WTC11 (cell line): ENCODE measurements around the gene SLC10A3. TPM values are rescaled to one million over a fixed set of nuclear protein-coding genes. Genes with fewer than 3 reads are reported as not detected.

Source experiments
- ATAC-seq: fragments of 200-7000 bp; cut with Tn5 transposase; 2 replicates; pipeline ENCODE4 v1.10.0; 2021; ENCODE audit warnings: mild to moderate bottlenecking, moderate library complexity
- CTCF ChIA-PET: fragments of 300-600 bp; sonication (Branson Sonifier 250); formaldehyde crosslinking; loops from one replicate; lab custom pipeline; 2021; ENCODE audit warnings: antibody characterized with exemption; lab: Charles Lee
- POLR2A ChIA-PET: fragments of 350-600 bp; sonication (Branson Sonifier 250); formaldehyde crosslinking; loops from one replicate; lab custom pipeline; 2021; ENCODE audit warnings: antibody characterized with exemption; lab: Charles Lee
- DNase-seq: peaks from one replicate; pipeline ENCODE4 v3.0.0; 2021; ENCODE audit warnings: low spot score
- H3K27ac Mint-ChIP-seq: 2 replicates; pipeline ENCODE4 v1.8.0; 2021; ENCODE audit warnings: mixed read lengths
- H3K27me3 Mint-ChIP-seq: 2 replicates; pipeline ENCODE4 v1.8.0; 2021; ENCODE audit warnings: low read depth, mild to moderate bottlenecking, moderate library complexity, mixed read lengths
- H3K36me3 Mint-ChIP-seq: 2 replicates; pipeline ENCODE4 v1.8.0; 2021; ENCODE audit warnings: mixed read lengths
- H3K4me1 Mint-ChIP-seq: 2 replicates; pipeline ENCODE4 v1.8.0; 2022; ENCODE audit warnings: mixed read lengths
- H3K4me3 Mint-ChIP-seq: 2 replicates; pipeline ENCODE4 v1.8.0; 2021; ENCODE audit warnings: mild to moderate bottlenecking, moderate library complexity, mixed read lengths
- H3K9me3 Mint-ChIP-seq: 2 replicates; pipeline ENCODE4 v1.8.0; 2021; ENCODE audit warnings: mixed read lengths
- AFF4 ChIP-seq: sonication (generic); formaldehyde crosslinking; IDR thresholded peaks from 2 replicates; pipeline ENCODE4 v1.8.1; 2023; ENCODE audit warnings: mild to moderate bottlenecking, missing genetic modification reagents, borderline replicate concordance
- AR ChIP-seq: fragments of 250-450 bp; sonication (Bioruptor Pico); IDR thresholded peaks from 2 replicates; pipeline ENCODE4 v1.9.0; 2021; ENCODE audit warnings: mild to moderate bottlenecking
- CREB1 ChIP-seq: sonication (generic); formaldehyde crosslinking; IDR thresholded peaks from 2 replicates; pipeline ENCODE4 v1.8.0; 2023; ENCODE audit warnings: mild to moderate bottlenecking, missing genetic modification reagents
- EMX1 ChIP-seq: fragments of 250-450 bp; sonication (Bioruptor Pico); IDR thresholded peaks from 2 replicates; pipeline ENCODE4 v1.8.0; 2021; ENCODE audit warnings: mild to moderate bottlenecking
- PRDM15 ChIP-seq: sonication (generic); formaldehyde crosslinking; IDR thresholded peaks from 2 replicates; pipeline ENCODE4 v1.8.0; 2022; ENCODE audit warnings: missing genetic modification reagents
- SP1 ChIP-seq: sonication (generic); formaldehyde crosslinking; conservative IDR thresholded peaks from 2 replicates; pipeline ENCODE4 v1.8.1; 2022; ENCODE audit warnings: missing genetic modification reagents
- TP53 ChIP-seq: sonication (generic); formaldehyde crosslinking; IDR thresholded peaks from 2 replicates; pipeline ENCODE4 v1.8.1; 2023; ENCODE audit warnings: mild to moderate bottlenecking, missing genetic modification reagents
- USF1 ChIP-seq: sonication (generic); formaldehyde crosslinking; IDR thresholded peaks from 2 replicates; pipeline ENCODE4 v1.8.0; 2022; ENCODE audit warnings: mild to moderate bottlenecking, missing genetic modification reagents
- USF2 ChIP-seq: sonication (generic); formaldehyde crosslinking; IDR thresholded peaks from 2 replicates; pipeline ENCODE4 v1.8.1; 2023; ENCODE audit warnings: mild to moderate bottlenecking, missing genetic modification reagents, moderate library complexity
- ZNF416 ChIP-seq: fragments of 250-450 bp; sonication (Bioruptor Pico); IDR thresholded peaks from 2 replicates; pipeline ENCODE4 v1.9.0; 2021; ENCODE audit warnings: mild to moderate bottlenecking, inconsistent platforms
- total RNA-seq: library from RNA; stranded (reverse); gene quantifications from 3 replicates; pipeline ENCODE4 v1.2.3, GENCODE V29; 2021

SLC10A3 gene
- total RNA-seq, 1 experiment from 2014 or later: 9.8 TPM

GRCh38 chrX:154444755-154445246, 45.6 kb downstream of the SLC10A3 start:
- Mint-ChIP-seq H3K27me3 (no peaks in the 10 kb centered on the region), H3K36me3 (peaks cover 15% of the 10 kb centered on the region), H3K4me1 (no peaks in the 10 kb centered on the region), H3K9me3 (no peaks in the 10 kb centered on the region), H3K4me3 (peak overlapping the region; percentile 42), H3K27ac (no peak overlapping the region)
- POLR2A ChIA-PET: no interaction called here
- CTCF ChIA-PET: no interaction called here
- no peak for DNase-seq
- ATAC-seq: no peak
- no peak for TF ChIP-seq AR (CRISPR knock-in tag)
- no peak for TF ChIP-seq CREB1
- no peak for TF ChIP-seq AFF4 (CRISPR knock-in tag)
- no peak for TF ChIP-seq TP53
- TF ChIP-seq ZNF416 (CRISPR knock-in tag): no peak
- TF ChIP-seq EMX1 (CRISPR knock-in tag): no peak

GRCh38 chrX:154443992-154444754, 46.3 kb downstream of the SLC10A3 start, which contains the start of gene FAM50A:
Gene FAM50A (plus strand): TSS chrX:154444141. CDS start chrX:154444236, 95 bp downstream.
- POLR2A ChIA-PET: no interaction called here
- Mint-ChIP-seq H3K9me3 (no peaks in the 10 kb centered on the region), H3K27ac (peak within 1 kb of the TSS; percentile 68)

More at GRCh38 chrX:154443992-154444754, 46.3 kb downstream of the SLC10A3 start, which contains the start of gene FAM50A:
- H3K27me3 Mint-ChIP-seq: no peaks in the 10 kb centered on the region
- TF ChIP-seq SP1 (CRISPR knock-in tag) (0 out of 2 replicates have a peak, but pooled peaks have one; percentile 14), PRDM15 (CRISPR knock-in tag) (no peak), USF2 (CRISPR knock-in tag) (peak; percentile 87), USF1 (CRISPR knock-in tag) (0 out of 2 replicates have a peak, but pooled peaks have one; percentile 16)
- TF ChIP-seq, all 79 proteins: peak for 3
- ATAC-seq: peak; percentile 50
- DNase-seq: peak; percentile 37
- Mint-ChIP-seq H3K4me1 (no peaks in the 10 kb centered on the region), H3K36me3 (peaks cover 15% of the 10 kb centered on the region), H3K4me3 (peak within 1 kb of the TSS; percentile 70)
- CTCF ChIA-PET: no interaction called here
